ENCODE results near the gene METTL8. TPM values are rescaled to one million over a fixed set of nuclear protein-coding genes. Genes with fewer than 3 reads are reported as not detected.

METTL8 gene
- total and polyA plus RNA-seq, 12 donors, result 1.7 to 13.6 (median 11.3) TPM

GRCh38 chr2:171287611-171288010 is 146.2 kb downstream of the METTL8 start:
- Histone ChIP-seq H3K27me3 (no peaks in the 10 kb centered on the region), H3K9me3 (no peaks in the 10 kb centered on the region), H3K27ac (no peak overlapping the region), H3K36me3 (no peaks in the 10 kb centered on the region), H3K4me1 (no peaks in the 10 kb centered on the region), H3K4me3 (no peak overlapping the region)
- TF ChIP-seq, protein P1, sequence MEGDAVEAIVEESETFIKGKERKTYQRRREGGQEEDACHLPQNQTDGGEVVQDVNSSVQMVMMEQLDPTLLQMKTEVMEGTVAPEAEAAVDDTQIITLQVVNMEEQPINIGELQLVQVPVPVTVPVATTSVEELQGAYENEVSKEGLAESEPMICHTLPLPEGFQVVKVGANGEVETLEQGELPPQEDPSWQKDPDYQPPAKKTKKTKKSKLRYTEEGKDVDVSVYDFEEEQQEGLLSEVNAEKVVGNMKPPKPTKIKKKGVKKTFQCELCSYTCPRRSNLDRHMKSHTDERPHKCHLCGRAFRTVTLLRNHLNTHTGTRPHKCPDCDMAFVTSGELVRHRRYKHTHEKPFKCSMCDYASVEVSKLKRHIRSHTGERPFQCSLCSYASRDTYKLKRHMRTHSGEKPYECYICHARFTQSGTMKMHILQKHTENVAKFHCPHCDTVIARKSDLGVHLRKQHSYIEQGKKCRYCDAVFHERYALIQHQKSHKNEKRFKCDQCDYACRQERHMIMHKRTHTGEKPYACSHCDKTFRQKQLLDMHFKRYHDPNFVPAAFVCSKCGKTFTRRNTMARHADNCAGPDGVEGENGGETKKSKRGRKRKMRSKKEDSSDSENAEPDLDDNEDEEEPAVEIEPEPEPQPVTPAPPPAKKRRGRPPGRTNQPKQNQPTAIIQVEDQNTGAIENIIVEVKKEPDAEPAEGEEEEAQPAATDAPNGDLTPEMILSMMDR (IDR thresholded peaks at IDR 0.05), result no peak
- DNase-seq, result no peak
- intact Hi-C loops (cut with DNase I), result no loop called here
- WGBS, 2 donors, result 47 to 54% methylated on average over 4 of the region's 4 CpGs
- no peak for ATAC-seq

DNA sequence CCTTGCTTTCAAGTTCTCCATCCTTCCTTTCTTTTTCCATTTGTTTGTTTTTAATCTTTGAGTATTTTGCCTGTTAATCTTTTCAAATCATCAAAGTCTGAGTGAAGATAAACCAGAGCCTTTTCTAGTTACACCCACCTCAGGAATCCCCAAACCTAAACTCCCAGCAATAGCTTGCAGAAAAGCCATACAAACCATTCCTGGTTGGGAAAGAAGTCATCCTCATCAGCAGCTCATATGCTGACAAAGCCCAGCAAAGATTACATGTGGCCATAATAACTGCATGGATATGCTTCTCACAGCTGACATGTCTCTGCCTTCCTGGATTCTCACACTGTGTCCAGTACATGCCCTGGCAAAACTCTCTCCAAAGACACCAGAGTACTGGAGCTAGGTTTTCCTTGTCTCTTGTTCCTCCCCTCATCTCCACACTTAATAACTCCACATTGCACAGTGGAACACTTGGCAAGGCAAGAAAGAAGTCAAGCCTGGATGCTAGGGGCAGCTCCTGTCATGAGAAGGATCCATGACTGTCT is 146.7 kb downstream of the METTL8 start:
- DNase-seq (no peak), ATAC-seq (no peak)
- H3K9me3 ChIP-seq, result no peaks in the 10 kb centered on the region
- H3K27ac ChIP-seq, result no peak overlapping the region
- H3K4me1 ChIP-seq, result no peaks in the 10 kb centered on the region
- no peaks in the 10 kb centered on the region for H3K27me3 ChIP-seq
- intact Hi-C loops (cut with DNase I), result no loop called here
- no peaks in the 10 kb centered on the region for H3K36me3 ChIP-seq
- TF ChIP-seq, protein P1 (IDR thresholded peaks at IDR 0.05), result no peak
- H3K4me3 ChIP-seq, result no peak overlapping the region

DNA sequence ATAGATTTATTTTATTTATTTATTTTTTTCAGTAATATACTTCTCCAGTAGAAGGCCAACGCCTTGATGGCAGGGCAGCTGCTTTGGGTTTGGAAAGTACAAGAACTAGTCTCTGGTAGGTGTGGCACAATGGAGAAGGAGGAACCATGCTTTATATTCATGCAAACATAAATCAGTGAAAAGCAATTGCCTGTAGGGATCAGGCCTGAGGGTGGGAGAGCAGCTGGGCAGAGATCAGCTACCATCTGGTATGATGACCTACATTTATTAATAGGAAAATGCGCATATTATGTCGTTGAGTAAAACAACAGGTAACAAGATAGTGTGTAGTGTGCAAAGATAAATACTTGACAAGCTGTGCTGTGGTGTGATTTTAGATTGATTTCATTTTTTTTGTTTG is 152.7 kb downstream of the METTL8 start:
- no peaks in the 10 kb centered on the region for H3K27me3 ChIP-seq
- H3K9me3 ChIP-seq, result peaks cover 0 to 5% (median 0%) of the 10 kb centered on the region in 11 donors
- no peaks in the 10 kb centered on the region for H3K36me3 ChIP-seq
- WGBS, 2 donors, result 95 to 96% methylated on average over 3 of the region's 3 CpGs
- H3K27ac ChIP-seq, result no peak overlapping the region
- intact Hi-C loops (cut with DNase I), result no loop called here
- TF ChIP-seq, protein P1 (IDR thresholded peaks at IDR 0.05), result no peak
- no peaks in the 10 kb centered on the region for H3K4me1 ChIP-seq
- ATAC-seq (no peak), DNase-seq (no peak)
- no peak overlapping the region for H3K4me3 ChIP-seq

- no peak for ATAC-seq
- peaks cover 0 to 5% (median 0%) of the 10 kb centered on the region in 11 donors for H3K9me3 ChIP-seq
- no peaks in the 10 kb centered on the region for H3K27me3 ChIP-seq
- WGBS, 2 donors, result 88 to 89% methylated on average over 13 of the region's 13 CpGs
- H3K4me3 ChIP-seq, result no peak overlapping the region
- no peak for DNase-seq
- H3K4me1 ChIP-seq, result no peaks in the 10 kb centered on the region
- TF ChIP-seq, protein P1 (IDR thresholded peaks at IDR 0.05), result no peak
- H3K27ac ChIP-seq, result no peak overlapping the region
- intact Hi-C loops (cut with DNase I), result no loop called here
- no peaks in the 10 kb centered on the region for H3K36me3 ChIP-seq
Measured at GRCh38 chr2:171279983-171280790, 153.6 kb downstream of the METTL8 start.

All from heart right ventricle (tissue), 16 donors.